OCI-LY1 (cell line): Measurements from ENCODE around the gene SERTAD2.

Experiments used
- H2AFZ ChIP-seq: fragments of 200-600 bp; sonication (generic), shearing (Covaris generic); 2 replicates; pipeline ENCODE4 v1.6.0; 2014; ENCODE audit warnings: antibody characterized with exemption, mild to moderate bottlenecking, low read length
- H3F3A ChIP-seq: fragments of 200-600 bp; sonication (generic), shearing (Covaris generic); 2 replicates; pipeline ENCODE4 v1.6.0; 2014; ENCODE audit warnings: mild to moderate bottlenecking, antibody characterized with exemption, low read length, moderate library complexity; ENCODE audit not compliant: insufficient read depth
- H3K27ac ChIP-seq: fragments of 200-600 bp; sonication (generic); 2 replicates; pipeline ENCODE4 v1.5.1; 2014; ENCODE audit warnings: low read length, mixed run types, mild to moderate bottlenecking, low read depth; ENCODE audit not compliant: poor library complexity, severe bottlenecking
- H3K27me3 ChIP-seq: fragments of 200-600 bp; sonication (generic); 2 replicates; pipeline ENCODE4 v1.6.0; 2014; ENCODE audit warnings: antibody characterized with exemption, mild to moderate bottlenecking, low read length, moderate library complexity; ENCODE audit not compliant: insufficient read depth
- H3K36me3 ChIP-seq: fragments of 200-600 bp; sonication (generic); 2 replicates; pipeline ENCODE4 v1.6.1; 2014; ENCODE audit warnings: mild to moderate bottlenecking, antibody characterized with exemption, low read length, moderate library complexity, mixed read lengths; ENCODE audit not compliant: insufficient read depth
- H3K4me1 ChIP-seq: fragments of 200-600 bp; sonication (generic); 2 replicates; pipeline ENCODE4 v1.5.1; 2014; ENCODE audit warnings: mild to moderate bottlenecking, low read length, moderate library complexity; ENCODE audit not compliant: insufficient read depth, severe bottlenecking
- H3K4me2 ChIP-seq: fragments of 200-600 bp; sonication (generic), shearing (Covaris generic); 2 replicates; pipeline ENCODE4 v1.6.1; 2014; ENCODE audit warnings: low read length
- H3K4me3 ChIP-seq: fragments of 200-600 bp; sonication (generic); 2 replicates; pipeline ENCODE4 v1.5.1; 2014; ENCODE audit warnings: low read length, low read depth, mild to moderate bottlenecking, mixed read lengths; ENCODE audit not compliant: poor library complexity, severe bottlenecking
- H3K79me2 ChIP-seq: fragments of 200-600 bp; shearing (Covaris generic); 2 replicates; pipeline ENCODE4 v1.6.1; 2016; ENCODE audit warnings: mixed run types, low read length, mixed read lengths; ENCODE audit not compliant: insufficient read depth
- H3K9ac ChIP-seq: fragments of 200-600 bp; sonication (generic), shearing (Covaris generic); 2 replicates; pipeline ENCODE4 v1.6.1; 2014; ENCODE audit warnings: mild to moderate bottlenecking, low read length, mixed read lengths
- H3K9me2 ChIP-seq: fragments of 200-600 bp; sonication (generic), shearing (Covaris generic); 2 replicates; pipeline ENCODE4 v1.6.1; 2014; ENCODE audit warnings: low read depth, mild to moderate bottlenecking, low read length, mixed read lengths
- H3K9me3 ChIP-seq: fragments of 200-600 bp; shearing (Covaris generic); 2 replicates; pipeline ENCODE4 v1.6.1; 2014; ENCODE audit warnings: low read length, mixed read lengths
- H4K20me1 ChIP-seq: fragments of 200-600 bp; sonication (generic), shearing (Covaris generic); 2 replicates; pipeline ENCODE4 v1.6.0; 2016; ENCODE audit warnings: mild to moderate bottlenecking, low read length; ENCODE audit not compliant: insufficient read depth
- EZH2 ChIP-seq: fragments of 200-600 bp; sonication (generic), shearing (Covaris generic); IDR thresholded peaks from 2 replicates; pipeline ENCODE4 v1.8.0; 2017; ENCODE audit warnings: borderline replicate concordance, mixed run types, mild to moderate bottlenecking, antibody characterized with exemption, low read length, moderate library complexity, mixed read lengths
- TF ChIP-seq, protein P1 (sequence below): fragments of 200-600 bp; sonication (generic), shearing (Covaris generic); IDR thresholded peaks from 2 replicates; pipeline ENCODE4 v1.5.1; 2017; ENCODE audit warnings: mild to moderate bottlenecking, antibody characterized with exemption, low read length, moderate library complexity, mixed read lengths

Gene SERTAD2

GRCh38 chr2:64683771-64684510, 30.2 kb upstream of the SERTAD2 start:
- no peaks in the 10 kb centered on the region for H3K9me3 ChIP-seq
- no peak overlapping the region for H3K4me3 ChIP-seq
- 0 out of 2 replicates have a peak, but pooled peaks cover 4% of the 10 kb centered on the region for H3K36me3 ChIP-seq
- no peak overlapping the region for H3K9ac ChIP-seq
- H3K27me3 ChIP-seq = no peaks in the 10 kb centered on the region
- 0 out of 2 replicates have a peak, but pooled peaks cover 3% of the 10 kb centered on the region for H3K79me2 ChIP-seq
- H3K27ac ChIP-seq = no peak overlapping the region
- H3K4me2 ChIP-seq = no peak overlapping the region
- H4K20me1 ChIP-seq = no peaks in the 10 kb centered on the region
- no peaks in the 10 kb centered on the region for H3F3A ChIP-seq
- no peak overlapping the region for H2AFZ ChIP-seq
- H3K9me2 ChIP-seq = no peaks in the 10 kb centered on the region
- TF ChIP-seq, protein P1, sequence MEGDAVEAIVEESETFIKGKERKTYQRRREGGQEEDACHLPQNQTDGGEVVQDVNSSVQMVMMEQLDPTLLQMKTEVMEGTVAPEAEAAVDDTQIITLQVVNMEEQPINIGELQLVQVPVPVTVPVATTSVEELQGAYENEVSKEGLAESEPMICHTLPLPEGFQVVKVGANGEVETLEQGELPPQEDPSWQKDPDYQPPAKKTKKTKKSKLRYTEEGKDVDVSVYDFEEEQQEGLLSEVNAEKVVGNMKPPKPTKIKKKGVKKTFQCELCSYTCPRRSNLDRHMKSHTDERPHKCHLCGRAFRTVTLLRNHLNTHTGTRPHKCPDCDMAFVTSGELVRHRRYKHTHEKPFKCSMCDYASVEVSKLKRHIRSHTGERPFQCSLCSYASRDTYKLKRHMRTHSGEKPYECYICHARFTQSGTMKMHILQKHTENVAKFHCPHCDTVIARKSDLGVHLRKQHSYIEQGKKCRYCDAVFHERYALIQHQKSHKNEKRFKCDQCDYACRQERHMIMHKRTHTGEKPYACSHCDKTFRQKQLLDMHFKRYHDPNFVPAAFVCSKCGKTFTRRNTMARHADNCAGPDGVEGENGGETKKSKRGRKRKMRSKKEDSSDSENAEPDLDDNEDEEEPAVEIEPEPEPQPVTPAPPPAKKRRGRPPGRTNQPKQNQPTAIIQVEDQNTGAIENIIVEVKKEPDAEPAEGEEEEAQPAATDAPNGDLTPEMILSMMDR = no peak
- no peak for TF ChIP-seq EZH2
- H3K4me1 ChIP-seq = peaks cover 67% of the 10 kb centered on the region

DNA sequence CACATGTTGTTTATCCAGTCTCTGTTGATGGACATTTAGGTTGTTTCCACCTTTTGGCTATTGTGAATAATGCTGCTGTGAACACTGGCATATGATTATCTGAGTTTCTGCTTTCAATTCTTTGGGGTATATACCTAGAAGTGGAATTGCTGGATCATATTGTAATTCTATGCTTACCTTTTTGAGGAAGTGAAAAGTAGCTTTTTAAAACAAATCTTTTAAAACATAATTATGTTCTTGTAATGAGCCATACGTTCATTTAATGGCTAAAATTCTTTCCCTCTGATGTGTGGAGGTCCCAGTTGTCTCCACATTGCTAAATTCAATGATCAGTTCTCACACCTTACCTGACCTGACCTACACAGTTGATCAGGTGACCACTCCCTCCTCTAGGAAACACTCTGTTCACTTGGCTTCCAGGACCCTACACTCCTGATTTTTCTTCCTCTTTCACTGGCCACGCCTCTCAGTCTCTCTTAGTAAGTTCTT, 27.8 kb upstream of the SERTAD2 start:
- H3K27me3 ChIP-seq = no peaks in the 10 kb centered on the region
- 0 out of 2 replicates have a peak, but pooled peaks cover 4% of the 10 kb centered on the region for H3K36me3 ChIP-seq
- H2AFZ ChIP-seq = no peak overlapping the region
- H3K27ac ChIP-seq = peak overlapping the region; percentile 75
- H3K4me2 ChIP-seq = no peak overlapping the region; the same call in 1 of the 2 replicates
- H4K20me1 ChIP-seq = no peaks in the 10 kb centered on the region
- H3K79me2 ChIP-seq = 0 out of 2 replicates have a peak, but pooled peaks cover 3% of the 10 kb centered on the region
- no peaks in the 10 kb centered on the region for H3K9me3 ChIP-seq
- peaks cover 63% of the 10 kb centered on the region for H3K4me1 ChIP-seq
- H3K4me3 ChIP-seq = no peak overlapping the region
- H3K9me2 ChIP-seq = no peaks in the 10 kb centered on the region
- no peak overlapping the region for H3K9ac ChIP-seq
- H3F3A ChIP-seq = no peaks in the 10 kb centered on the region
- TF ChIP-seq EZH2 = no peak
- TF ChIP-seq, protein P1 = no peak

DNA sequence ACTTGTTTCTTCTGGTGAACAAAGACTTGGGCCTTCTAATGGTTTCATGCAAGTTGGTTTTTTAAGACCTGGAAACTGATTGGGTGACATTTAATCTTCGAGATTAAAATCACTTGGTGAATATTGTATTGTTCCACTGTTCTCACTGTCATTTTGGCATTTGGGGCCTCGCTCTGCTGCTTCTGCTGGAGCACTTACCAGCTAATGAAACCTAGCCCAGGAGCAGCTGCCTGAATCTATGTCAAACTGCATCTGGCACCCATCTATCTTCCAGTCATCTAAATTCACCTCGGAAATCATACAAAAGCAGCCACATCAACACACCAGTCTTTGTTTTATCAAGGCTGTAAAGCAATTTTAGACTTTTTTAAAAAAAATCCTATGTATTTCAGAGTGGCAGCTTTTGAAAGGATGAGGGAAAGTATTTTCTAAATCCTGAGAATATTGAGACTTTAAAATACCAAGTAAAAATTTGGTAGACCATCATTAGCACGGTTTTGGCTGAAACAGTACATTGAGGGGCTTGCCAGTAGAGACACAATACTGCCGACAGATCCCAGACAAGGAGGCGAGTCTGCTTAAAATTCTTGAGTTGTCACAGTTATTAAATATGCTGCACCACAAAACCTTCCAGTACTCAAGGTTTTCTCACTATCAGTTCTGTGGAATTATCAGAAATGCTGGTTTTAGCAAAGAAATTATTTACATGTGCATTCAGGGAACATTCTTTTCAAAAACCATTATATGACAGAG, 26.1 kb upstream of the SERTAD2 start:
- Histone ChIP-seq H3F3A (no peaks in the 10 kb centered on the region), H4K20me1 (no peaks in the 10 kb centered on the region), H3K4me2 (peak overlapping the region; percentile 34; the same call in 1 of the 2 replicates), H3K27ac (peak overlapping the region; percentile 75), H3K79me2 (peaks cover 3% of the 10 kb centered on the region; the same call in 1 of the 2 replicates), H2AFZ (no peak overlapping the region), H3K4me1 (peaks cover 66% of the 10 kb centered on the region), H3K9me3 (no peaks in the 10 kb centered on the region), H3K9me2 (no peaks in the 10 kb centered on the region), H3K27me3 (no peaks in the 10 kb centered on the region), H3K36me3 (no peaks in the 10 kb centered on the region), H3K4me3 (no peak overlapping the region), H3K9ac (peak overlapping the region; percentile 12; the same call in 1 of the 2 replicates)
- TF ChIP-seq EZH2 = no peak
- TF ChIP-seq, protein P1 = no peak
